HG02885 (cell line): Measurements from ENCODE around the gene ZNF2.
"Not testable (repeated sequence)": the region's sequence is repeated elsewhere in the genome, so short reads cannot be mapped to it uniquely, and the experiment has no call there.

Experiments used
- ATAC-seq: cut with Tn5 transposase; IDR thresholded peaks from one replicate; pipeline ENCODE4 v1.9.1; 2021; ENCODE audit warnings: mild to moderate bottlenecking; ENCODE audit not compliant: unreplicated experiment, poor library complexity

ZNF2 gene

DNA sequence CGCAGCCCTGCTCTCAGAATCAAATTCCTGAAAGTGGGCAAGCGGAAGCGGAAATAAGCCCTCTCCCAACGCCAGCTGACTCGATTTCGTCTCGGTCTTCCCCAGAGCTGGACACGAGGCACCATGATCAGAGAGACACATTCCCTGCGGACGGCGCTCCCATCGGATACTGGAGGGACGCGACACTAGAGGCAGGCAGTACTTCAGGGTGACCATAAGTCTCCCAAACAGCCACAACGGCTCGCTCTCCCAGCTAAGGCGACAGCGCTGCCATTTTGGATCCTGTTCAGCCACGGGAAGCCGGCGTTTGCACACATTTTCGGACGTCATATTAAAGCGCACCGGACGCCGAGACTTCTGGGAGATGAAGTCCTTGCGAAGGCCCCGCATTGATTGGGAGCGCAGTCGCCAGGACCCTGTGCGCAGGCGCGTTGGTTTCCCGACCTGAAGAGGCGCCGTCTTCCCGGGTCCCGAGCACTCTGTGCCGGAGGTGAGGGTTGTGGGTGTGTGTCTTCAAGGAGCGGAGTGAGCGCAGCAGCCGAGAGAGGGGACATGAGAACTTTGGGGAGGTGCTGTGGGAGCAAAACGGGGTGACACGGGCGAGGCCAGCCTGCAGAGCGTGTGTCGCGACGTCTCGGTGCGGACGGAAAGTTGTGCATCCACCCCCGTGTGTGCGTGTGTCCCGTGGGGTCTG is at the start of gene ZNF2:
Gene ZNF2, plus strand, starts transcription at position 439 of the 694 bp plus-strand sequence. CDS start 10,418 bp downstream, outside the sequence.
- peak; percentile 96 for ATAC-seq

GRCh38 chr2:95121093-95121406 is 44.6 kb upstream of the ZNF2 start:
- no peak for ATAC-seq

DNA sequence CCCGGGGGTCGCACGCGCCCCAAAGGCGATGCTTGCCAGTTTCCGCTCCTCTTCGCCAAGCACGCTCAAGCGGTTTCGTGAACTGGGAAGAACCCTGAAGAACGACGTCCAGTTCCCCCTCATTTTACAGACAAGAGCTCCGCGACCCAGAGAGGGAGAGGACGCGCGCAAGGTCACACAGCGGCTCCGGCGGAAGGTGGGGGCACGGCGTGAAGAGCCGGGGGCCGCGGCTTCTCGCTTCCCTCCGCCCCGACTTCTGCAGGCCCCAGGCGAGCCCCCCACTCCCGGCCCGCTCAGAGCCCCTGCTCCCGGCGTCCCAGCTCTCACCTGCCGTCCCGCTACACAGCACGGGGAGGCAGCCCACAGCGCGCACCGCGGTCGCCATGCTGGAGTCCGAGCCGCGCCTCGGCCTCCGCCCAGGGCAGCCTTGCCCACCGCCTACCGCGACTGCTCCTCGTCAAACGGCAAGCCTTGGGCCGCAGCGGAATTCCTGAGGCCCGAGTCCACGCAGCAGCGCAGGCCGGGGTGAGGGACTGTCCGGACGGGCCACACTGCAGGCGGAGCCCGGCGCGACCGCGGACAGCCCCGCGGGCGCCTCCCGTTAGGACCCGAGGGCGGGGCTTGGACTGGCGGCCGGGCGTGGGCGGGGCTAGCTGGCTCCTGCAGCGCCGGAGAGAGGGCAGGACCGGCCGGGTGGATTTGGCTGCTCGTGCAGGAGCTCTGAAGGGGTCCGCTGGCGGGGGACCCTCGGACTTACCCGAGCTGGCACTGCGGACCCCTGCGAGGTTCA is 44.0 kb upstream of the ZNF2 start, which contains the start of gene MRPS5:
Gene MRPS5, minus strand, starts transcription at position 402 of the 790 bp plus-strand sequence. Its CDS starts 17 bp downstream, at position 385.
- peak; percentile 94 for ATAC-seq

DNA sequence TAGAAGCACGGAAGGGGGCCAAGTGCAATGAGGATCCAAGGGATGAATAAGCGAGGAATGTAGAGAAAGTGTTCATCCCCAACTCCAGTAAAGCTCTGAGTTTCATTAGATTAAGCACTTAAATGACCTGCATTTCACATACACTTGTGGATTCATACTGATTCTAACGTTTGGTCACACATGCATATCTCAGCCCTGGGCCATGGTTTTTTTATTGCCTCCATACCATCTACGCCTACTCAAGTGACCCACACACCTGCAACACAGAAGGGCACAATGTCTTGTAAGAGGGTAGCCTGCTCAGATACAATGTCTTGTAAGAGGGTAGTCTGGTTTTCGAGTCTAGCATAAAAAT is 43.4 kb upstream of the ZNF2 start:
- ATAC-seq = peak; percentile 18

GRCh38 chr2:95138702-95139101 is 26.9 kb upstream of the ZNF2 start:
- ATAC-seq = no peak

- no peak for ATAC-seq
Measured at GRCh38 chr2:95143838-95144237, 21.8 kb upstream of the ZNF2 start.

DNA sequence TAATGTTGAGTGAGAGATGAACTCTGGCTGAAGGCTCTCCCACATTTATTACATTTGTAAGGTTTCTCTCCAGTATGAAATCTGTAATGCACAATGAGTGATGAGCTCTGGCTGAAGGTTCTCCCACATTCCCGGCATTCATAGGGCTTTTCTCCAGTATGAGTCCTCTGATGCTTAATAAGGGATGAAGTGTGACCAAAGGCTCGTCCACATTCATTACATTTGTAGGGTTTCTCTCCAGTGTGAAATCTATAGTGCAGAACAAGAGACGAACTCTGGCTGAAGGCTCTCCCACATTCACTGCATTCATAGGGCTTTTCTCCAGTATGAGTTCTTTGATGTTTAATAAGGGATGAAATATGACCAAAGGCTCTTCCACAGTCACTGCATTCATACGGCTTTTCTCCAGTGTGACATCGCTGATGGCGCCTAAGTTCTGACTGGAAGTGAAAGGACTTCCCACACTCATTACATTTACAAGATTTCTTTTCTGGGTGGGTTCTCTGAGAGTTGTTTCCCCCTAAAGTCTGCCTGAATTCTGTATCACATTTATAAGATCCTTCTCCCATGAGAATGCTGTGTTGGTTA is 16.1 kb upstream of the ZNF2 start:
- ATAC-seq = no peak

DNA sequence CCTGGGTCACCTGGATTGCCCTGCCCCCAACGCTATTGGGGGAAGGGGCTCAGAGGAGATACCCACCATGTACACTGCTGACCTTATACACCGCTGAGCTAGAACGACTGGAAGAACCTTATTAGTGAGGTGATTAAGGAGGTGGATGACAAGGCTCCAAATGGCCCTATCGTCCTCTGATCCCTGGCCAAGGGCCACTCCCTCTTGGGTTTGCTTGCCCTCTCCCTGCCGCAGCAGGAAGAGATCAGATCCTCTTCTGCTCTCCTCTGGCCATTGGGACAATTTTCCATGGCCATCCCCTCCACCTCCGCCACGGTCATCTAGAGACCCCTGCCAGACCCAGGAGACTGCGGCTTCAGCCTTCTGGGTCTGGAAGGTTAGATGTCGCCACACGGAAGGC is 7.2 kb upstream of the ZNF2 start:
- no peak for ATAC-seq

- ATAC-seq = peak; percentile 64
Measured at GRCh38 chr2:95158891-95159619, 6.6 kb upstream of the ZNF2 start.

DNA sequence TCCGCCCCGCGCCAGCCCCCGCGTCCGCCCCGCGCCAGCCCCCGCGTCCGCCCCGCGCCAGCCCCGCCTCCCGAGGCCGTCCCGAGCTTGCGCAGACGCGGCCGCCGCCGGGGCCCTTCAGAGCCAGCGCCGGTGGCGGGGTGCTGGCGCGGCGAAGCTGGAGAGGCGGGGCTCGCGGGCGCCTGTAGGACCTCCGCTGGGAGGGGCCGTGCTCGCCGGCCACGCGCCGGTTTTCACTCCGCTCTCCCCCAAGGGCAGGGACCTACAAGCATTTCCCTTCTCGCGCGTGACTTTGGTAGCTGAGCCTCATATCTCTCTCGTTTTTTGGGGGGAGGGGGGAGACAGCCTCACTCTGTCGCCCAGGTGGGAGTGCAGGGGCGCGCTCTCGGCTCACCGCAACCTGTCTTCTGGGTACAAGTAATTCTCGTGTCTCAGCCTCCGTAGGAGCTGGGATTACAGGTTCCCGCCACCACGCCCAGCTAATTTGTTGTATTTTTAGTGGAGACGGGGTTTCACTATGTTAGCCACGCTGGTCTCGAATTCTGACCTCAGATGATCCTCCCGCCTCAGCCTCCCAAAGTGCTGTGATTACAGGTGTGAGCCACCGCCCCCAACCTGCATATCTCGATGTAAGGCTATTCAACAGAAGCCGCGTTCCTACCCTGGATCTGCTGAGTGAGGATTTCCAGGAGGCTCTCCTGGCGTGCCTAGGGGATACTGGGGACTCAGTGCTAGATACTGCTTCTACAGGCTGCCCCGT is 5.7 kb upstream of the ZNF2 start, which contains the start of gene ZNF514:
Gene ZNF514, minus strand, starts transcription at position 159 of the 760 bp plus-strand sequence. CDS start 6,595 bp downstream, outside the sequence.
- peak; percentile 91 for ATAC-seq

DNA sequence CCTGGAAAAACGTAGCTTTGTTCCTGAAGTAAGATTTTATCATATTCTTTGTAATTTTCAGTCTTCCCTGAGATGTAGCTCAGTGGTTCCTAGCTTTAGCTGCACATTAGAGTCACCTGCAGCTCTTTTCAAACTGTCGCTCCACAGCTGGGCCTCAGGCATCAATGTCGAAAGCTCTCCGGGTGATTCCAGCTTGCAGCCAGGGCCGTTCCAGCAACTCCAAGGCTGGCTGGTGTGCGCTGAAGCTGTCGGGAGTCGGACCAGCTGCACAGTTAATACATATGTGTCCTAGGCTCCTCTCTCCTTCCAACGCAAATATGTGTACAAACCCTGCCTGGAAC is 609 bp upstream of the ZNF2 start:
- peak; percentile 7 for ATAC-seq

DNA sequence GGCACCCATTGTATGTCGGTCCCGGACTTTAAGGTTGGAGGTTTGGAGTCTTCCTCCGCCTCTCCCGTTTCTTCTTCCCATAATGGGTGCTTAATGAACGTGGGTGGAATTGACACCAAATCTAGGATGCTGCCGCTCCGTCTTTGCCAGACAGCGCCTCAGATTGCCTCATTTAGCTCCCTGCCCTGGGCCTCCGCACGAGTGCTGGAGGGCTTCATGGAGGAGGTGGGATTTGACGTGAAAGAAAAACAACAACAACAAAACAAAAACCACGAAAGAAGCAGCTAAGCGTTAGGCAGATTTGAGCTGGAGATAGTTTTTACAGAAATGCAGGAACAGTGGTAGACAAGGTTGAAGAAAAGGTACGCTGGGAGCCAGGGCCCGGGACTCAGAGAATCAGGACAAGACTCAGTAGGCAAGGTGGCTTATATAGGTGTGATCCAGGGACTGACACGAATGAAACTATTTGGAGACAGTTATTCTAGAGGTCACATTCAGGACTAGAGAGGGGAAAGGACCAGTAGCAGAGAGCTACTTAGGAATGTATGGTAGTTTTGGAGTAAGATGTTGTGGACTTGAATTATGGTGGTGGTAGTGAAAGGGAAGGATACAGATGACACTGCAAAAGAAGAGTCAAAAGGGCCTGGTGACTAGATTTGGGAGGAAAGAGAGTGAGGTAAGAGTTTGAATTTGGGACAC is 605 bp downstream of the ZNF2 start:
- peak; percentile 12 for ATAC-seq

GRCh38 chr2:95171902-95172301 is 6.3 kb downstream of the ZNF2 start:
- ATAC-seq = no peak

GRCh38 chr2:95174031-95174542 is 8.5 kb downstream of the ZNF2 start:
- no peak for ATAC-seq

GRCh38 chr2:95179451-95179850 is 13.8 kb downstream of the ZNF2 start:
- no peak for ATAC-seq

GRCh38 chr2:95181774-95182173 is 16.2 kb downstream of the ZNF2 start:
- no peak for ATAC-seq

GRCh38 chr2:95185197-95185596 is 19.6 kb downstream of the ZNF2 start:
- ATAC-seq = no peak

DNA sequence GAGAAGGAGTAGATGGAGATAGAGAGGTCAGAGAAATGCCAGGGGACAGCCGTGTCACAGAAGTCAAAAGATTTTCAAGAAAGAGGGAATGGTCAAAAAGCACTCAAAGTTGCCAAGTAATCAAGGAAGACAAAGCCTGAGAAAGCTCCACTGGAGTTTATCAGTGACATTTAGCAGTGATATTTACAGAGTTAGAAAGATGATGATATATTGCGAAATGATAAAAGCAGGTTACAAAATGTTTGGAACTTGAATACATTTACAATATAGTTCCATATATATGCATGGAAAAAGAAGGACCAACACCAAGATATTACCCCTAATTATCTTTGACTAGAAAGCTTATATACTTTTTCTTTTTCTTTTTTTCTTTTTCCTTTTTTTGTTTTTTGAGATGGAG is 20.4 kb downstream of the ZNF2 start:
- no peak for ATAC-seq

- ATAC-seq = not testable (repeated sequence)
Measured at GRCh38 chr2:95192956-95193355, 27.3 kb downstream of the ZNF2 start.
